Keratinocyte (primary cell): ENCODE measurements around the gene ANAPC2. TPM values are rescaled to one million over a fixed set of nuclear protein-coding genes. Genes with fewer than 3 reads are reported as not detected.

Source experiments
- DNase-seq: peaks from one replicate; pipeline ENCODE4 v3.0.0-alpha.2; 2011; ENCODE audit warnings: low read depth, missing footprints, low spot score
- FAIRE-seq: peaks from 2 replicates; lab custom pipeline; 2011; peaks lifted over from hg19 to GRCh38; lab: Jason Lieb, UNC
- H2AFZ ChIP-seq: 2 replicates; pipeline ENCODE4 v1.6.0; 2012; ENCODE audit warnings: low read length, control low read depth, inconsistent platforms; ENCODE audit not compliant: control insufficient read depth
- H3K27ac ChIP-seq: 2 replicates; pipeline ENCODE4 v1.5.1; 2011; ENCODE audit warnings: low read length; ENCODE audit not compliant: control insufficient read depth, insufficient read depth
- H3K27me3 ChIP-seq: 3 replicates; pipeline ENCODE4 v1.6.0; 2011; ENCODE audit warnings: low read length; ENCODE audit not compliant: control insufficient read depth, insufficient read depth; ENCODE audit errors: extremely low read depth
- H3K36me3 ChIP-seq, 2 experiments: 2 replicates in 1 of 2; 3 replicates in 1 of 2; pipeline ENCODE4 v1.5.1; 2011; ENCODE audit warnings: low read length in 2 of 2, mild to moderate bottlenecking in 1 of 2; ENCODE audit not compliant: control insufficient read depth in 2 of 2, insufficient read depth in 2 of 2; ENCODE audit errors: extremely low read depth in 1 of 2
- H3K4me1 ChIP-seq: 3 replicates; pipeline ENCODE4 v1.5.1; 2011; ENCODE audit warnings: low read length; ENCODE audit not compliant: control insufficient read depth, insufficient read depth; ENCODE audit errors: extremely low read depth
- H3K4me2 ChIP-seq: 3 replicates; pipeline ENCODE4 v1.6.0; 2011; ENCODE audit warnings: low read depth, low read length; ENCODE audit not compliant: control insufficient read depth, insufficient read depth; ENCODE audit errors: extremely low read depth
- H3K4me3 ChIP-seq, 3 experiments: fragments of 200-600 bp in 1 of 3; sonication (generic) in 1 of 3; 2 replicates in 2 of 3; 3 replicates in 1 of 3; pipeline ENCODE4 v1.5.1; 2011 to 2016; ENCODE audit warnings: low read length in 3 of 3, mild to moderate bottlenecking in 3 of 3, control low read depth in 2 of 3, inconsistent platforms in 1 of 3, low read depth in 1 of 3, mixed read lengths in 1 of 3, mixed run types in 1 of 3, moderate library complexity in 1 of 3; ENCODE audit not compliant: control insufficient read depth in 2 of 3, insufficient read depth in 2 of 3; ENCODE audit errors: extremely low read depth in 1 of 3
- H3K79me2 ChIP-seq: 2 replicates; pipeline ENCODE4 v1.6.0; 2012; ENCODE audit warnings: low read length; ENCODE audit not compliant: control insufficient read depth, insufficient read depth
- H3K9ac ChIP-seq: 3 replicates; pipeline ENCODE4 v1.6.0; 2011; ENCODE audit warnings: low read length; ENCODE audit not compliant: control insufficient read depth, insufficient read depth; ENCODE audit errors: extremely low read depth
- H3K9me1 ChIP-seq: 3 replicates; pipeline ENCODE4 v1.6.0; 2011; ENCODE audit warnings: low read length; ENCODE audit not compliant: control insufficient read depth, insufficient read depth; ENCODE audit errors: extremely low read depth
- H3K9me3 ChIP-seq: 2 replicates; pipeline ENCODE4 v1.5.1; 2012; ENCODE audit warnings: low read depth, low read length; ENCODE audit not compliant: control insufficient read depth
- H4K20me1 ChIP-seq: 3 replicates; pipeline ENCODE4 v1.6.0; 2011; ENCODE audit warnings: low read length; ENCODE audit not compliant: control insufficient read depth, insufficient read depth; ENCODE audit errors: extremely low read depth
- CTCF ChIP-seq, 3 experiments: IDR thresholded peaks in 1 of 3; conservative IDR thresholded peaks in 1 of 3; optimal IDR thresholded peaks in 1 of 3; 2 replicates in 2 of 3; 3 replicates in 1 of 3; pipeline versions ENCODE3 to v1.5.1; 2011; ENCODE audit warnings: low read length in 3 of 3, mild to moderate bottlenecking in 3 of 3, moderate library complexity in 2 of 3, control low read depth in 1 of 3, inconsistent platforms in 1 of 3; ENCODE audit not compliant: insufficient read depth in 2 of 3; ENCODE audit errors: extremely low read depth in 1 of 3
- EZH2 ChIP-seq: IDR thresholded peaks from one replicate; pipeline ENCODE4 v1.6.1; 2012; ENCODE audit warnings: inconsistent platforms, mild to moderate bottlenecking, low read length, moderate library complexity
- dilution Hi-C: fragments of 300-500 bp; cut with MboI; formaldehyde crosslinking; loops from one replicate; pipeline ENCODE4 v1.7.0; 2020; ENCODE audit warnings: low sequenced_read_pairs; ENCODE audit not compliant: extremely low pct_ligation_motif_present
- polyA plus RNA-seq, 5 experiments: library from polyadenylated mRNA; depleted of rRNA in 3 of 5; stranded (reverse) in 3 of 5; stranded (forward) in 1 of 5; unstranded in 1 of 5; fragments of >200 nt; gene quantifications; 1 replicate in 1 of 5; 2 replicates in 3 of 5; 3 replicates in 1 of 5; pipeline versions ENCODE4 v1.2.1 to v1.2.3, GENCODE V29; 2011 to 2012; ENCODE audit warnings: missing spikeins in 2 of 5, low read depth in 1 of 5, low replicate concordance in 1 of 5

Gene ANAPC2
- polyA plus RNA-seq, 1 donor (not counting 4 experiments of a cell fraction or from before 2014, with no cell fraction given): 11.9 TPM

- peaks cover 29% of the 10 kb centered on the region for H3K4me1 ChIP-seq
- no peak overlapping the region for H2AFZ ChIP-seq
- H3K79me2 ChIP-seq: no peaks in the 10 kb centered on the region
- no peak overlapping the region for H3K27ac ChIP-seq
- TF ChIP-seq EZH2 (no peak), CTCF (optimal IDR thresholded peaks at IDR 0.05 in 1 of 3, IDR thresholded peaks at IDR 0.05 in 1 of 3, conservative IDR thresholded peaks at IDR 0.05 in 1 of 3; ENCODE audit: extremely low read depth in 1 of 3, insufficient read depth in 2 of 3, low read length in 3 of 3) (no peak)
- dilution Hi-C loops: no loop called here
- no peak overlapping the region for H3K4me2 ChIP-seq
- no peaks in the 10 kb centered on the region for H3K36me3 ChIP-seq
- H3K27me3 ChIP-seq: peaks cover 9% of the 10 kb centered on the region
- H3K9me3 ChIP-seq: no peaks in the 10 kb centered on the region
- DNase-seq (no peak), FAIRE-seq (no peak)
- no peaks in the 10 kb centered on the region for H4K20me1 ChIP-seq
- H3K9me1 ChIP-seq: no peaks in the 10 kb centered on the region
- no peak overlapping the region for H3K9ac ChIP-seq
- H3K4me3 ChIP-seq: no peak overlapping the region
These were observed 40.9 kb upstream of the ANAPC2 start for GRCh38 chr9:137228968-137229896.

DNA sequence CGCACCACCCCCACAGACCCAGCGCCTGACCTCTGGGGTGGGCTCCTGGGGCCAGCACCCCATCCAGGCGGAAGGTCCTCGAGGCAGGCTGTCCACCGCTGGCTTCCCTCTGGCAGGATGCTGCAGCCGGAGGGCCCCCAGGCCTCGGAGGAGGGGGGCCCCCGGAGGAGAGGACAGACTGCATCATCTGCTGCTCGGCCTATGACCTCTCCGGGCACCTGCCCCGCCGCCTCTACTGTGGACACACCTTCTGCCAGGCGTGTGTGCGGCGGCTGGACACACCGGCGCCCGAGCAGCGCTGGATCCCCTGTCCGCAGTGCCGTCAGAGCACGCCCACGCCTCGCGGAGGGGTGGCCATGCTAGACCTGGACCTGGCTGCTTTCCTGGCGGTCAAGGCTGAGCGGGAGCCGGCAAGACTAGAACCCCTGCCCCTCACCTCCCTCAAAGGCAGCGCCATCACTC lies 40.2 kb upstream of the ANAPC2 start:
- H3K4me2 ChIP-seq: no peak overlapping the region
- no peak for DNase-seq
- dilution Hi-C loops: no loop called here

More for the DNA sequence above, 40.2 kb upstream of the ANAPC2 start:
- no peak overlapping the region for H2AFZ ChIP-seq
- no peak overlapping the region for H3K9ac ChIP-seq
- H3K27me3 ChIP-seq: peaks cover 6% of the 10 kb centered on the region
- H3K9me1 ChIP-seq: no peaks in the 10 kb centered on the region
- H4K20me1 ChIP-seq: no peaks in the 10 kb centered on the region
- TF ChIP-seq EZH2 (no peak), CTCF (optimal IDR thresholded peaks at IDR 0.05 in 1 of 3, IDR thresholded peaks at IDR 0.05 in 1 of 3, conservative IDR thresholded peaks at IDR 0.05 in 1 of 3; ENCODE audit: extremely low read depth in 1 of 3, insufficient read depth in 2 of 3, low read length in 3 of 3) (no peak)
- no peak for FAIRE-seq
- no peaks in the 10 kb centered on the region for H3K9me3 ChIP-seq
- H3K4me3 ChIP-seq: no peak overlapping the region
- H3K36me3 ChIP-seq: no peaks in the 10 kb centered on the region
- H3K27ac ChIP-seq: no peak overlapping the region
- H3K79me2 ChIP-seq: no peaks in the 10 kb centered on the region
- H3K4me1 ChIP-seq: peaks cover 33% of the 10 kb centered on the region
